Fibroblast of lung (primary cell): ENCODE measurements around the gene NR3C2.

Experiments used
- EZH2 ChIP-seq: IDR thresholded peaks from 2 replicates; pipeline ENCODE4 v1.5.1; 2012; ENCODE audit warnings: low read length, control low read depth, mild to moderate bottlenecking; ENCODE audit errors: missing control alignments
- TF ChIP-seq, protein P1 (sequence below), 2 donors: IDR thresholded peaks in 1 of 2; conservative IDR thresholded peaks in 1 of 2; 1 replicate in 1 of 2; 2 replicates in 1 of 2; pipeline ENCODE4 v1.5.1; 2011 to 2012; ENCODE audit warnings: low read length in 2 of 2, control low read depth in 1 of 2, inconsistent platforms in 1 of 2, low read depth in 1 of 2, mild to moderate bottlenecking in 1 of 2

- TF ChIP-seq EZH2: no peak
- TF ChIP-seq, protein P1, sequence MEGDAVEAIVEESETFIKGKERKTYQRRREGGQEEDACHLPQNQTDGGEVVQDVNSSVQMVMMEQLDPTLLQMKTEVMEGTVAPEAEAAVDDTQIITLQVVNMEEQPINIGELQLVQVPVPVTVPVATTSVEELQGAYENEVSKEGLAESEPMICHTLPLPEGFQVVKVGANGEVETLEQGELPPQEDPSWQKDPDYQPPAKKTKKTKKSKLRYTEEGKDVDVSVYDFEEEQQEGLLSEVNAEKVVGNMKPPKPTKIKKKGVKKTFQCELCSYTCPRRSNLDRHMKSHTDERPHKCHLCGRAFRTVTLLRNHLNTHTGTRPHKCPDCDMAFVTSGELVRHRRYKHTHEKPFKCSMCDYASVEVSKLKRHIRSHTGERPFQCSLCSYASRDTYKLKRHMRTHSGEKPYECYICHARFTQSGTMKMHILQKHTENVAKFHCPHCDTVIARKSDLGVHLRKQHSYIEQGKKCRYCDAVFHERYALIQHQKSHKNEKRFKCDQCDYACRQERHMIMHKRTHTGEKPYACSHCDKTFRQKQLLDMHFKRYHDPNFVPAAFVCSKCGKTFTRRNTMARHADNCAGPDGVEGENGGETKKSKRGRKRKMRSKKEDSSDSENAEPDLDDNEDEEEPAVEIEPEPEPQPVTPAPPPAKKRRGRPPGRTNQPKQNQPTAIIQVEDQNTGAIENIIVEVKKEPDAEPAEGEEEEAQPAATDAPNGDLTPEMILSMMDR (conservative IDR thresholded peaks at IDR 0.05 in 1 of 2, IDR thresholded peaks at IDR 0.05 in 1 of 2; ENCODE audit: low read depth in 1 of 2, low read length in 2 of 2): no peak
Measured at GRCh38 chr4:148143174-148143573, 299.0 kb downstream of the NR3C2 start.
